HG02678 (cell line): Measurements from ENCODE around the gene MRPS34.
"Not testable (repeated sequence)": the region's sequence is repeated elsewhere in the genome, so short reads cannot be mapped to it uniquely, and the experiment has no call there.

Experiments
- ATAC-seq: cut with Tn5 transposase; IDR thresholded peaks from one replicate; pipeline ENCODE4 v1.9.1; 2021; ENCODE audit warnings: mild to moderate bottlenecking, moderate library complexity; ENCODE audit not compliant: unreplicated experiment

Gene MRPS34

GRCh38 chr16:1772908-1773702 is at the start of gene MRPS34:
Gene MRPS34 (minus strand): TSS chr16:1773134. CDS start chr16:1773119, 15 bp downstream.
- peak; percentile 56 for ATAC-seq

GRCh38 chr16:1821861-1822611 is 49.1 kb upstream of the MRPS34 start:
- ATAC-seq: no peak

- ATAC-seq: no peak
These were observed 48.0 kb upstream of the MRPS34 start for GRCh38 chr16:1820946-1821290.

GRCh38 chr16:1820096-1820945 is 47.4 kb upstream of the MRPS34 start:
- no peak for ATAC-seq

GRCh38 chr16:1819611-1820010 is 46.7 kb upstream of the MRPS34 start:
- no peak for ATAC-seq

- ATAC-seq: no peak
These were observed 46.1 kb upstream of the MRPS34 start for GRCh38 chr16:1818873-1819525.

GRCh38 chr16:1818204-1818872 is 45.4 kb upstream of the MRPS34 start:
- ATAC-seq: no peak

GRCh38 chr16:1817716-1818115 is 44.8 kb upstream of the MRPS34 start:
- ATAC-seq: no peak

GRCh38 chr16:1817276-1817589 is 44.3 kb upstream of the MRPS34 start:
- ATAC-seq: no peak

- ATAC-seq: no peak
These were observed 43.7 kb upstream of the MRPS34 start for GRCh38 chr16:1816396-1817275.

- ATAC-seq: no peak
These were observed 42.5 kb upstream of the MRPS34 start for GRCh38 chr16:1815461-1815860.

GRCh38 chr16:1812732-1813163 is 39.8 kb upstream of the MRPS34 start:
- no peak for ATAC-seq

GRCh38 chr16:1810536-1810935 is 37.6 kb upstream of the MRPS34 start:
- ATAC-seq: no peak

GRCh38 chr16:1810106-1810505 is 37.2 kb upstream of the MRPS34 start:
- ATAC-seq: no peak

- no peak for ATAC-seq
These were observed 36.4 kb upstream of the MRPS34 start for GRCh38 chr16:1809281-1809801.

GRCh38 chr16:1808691-1809090 is 35.8 kb upstream of the MRPS34 start:
- ATAC-seq: no peak

GRCh38 chr16:1807626-1808025 is 34.7 kb upstream of the MRPS34 start:
- no peak for ATAC-seq

- ATAC-seq: no peak
These were observed 27.8 kb upstream of the MRPS34 start for GRCh38 chr16:1800701-1801100.

- not testable (repeated sequence) for ATAC-seq
These were observed 26.3 kb upstream of the MRPS34 start for GRCh38 chr16:1799263-1799662.
